H1 (cell line): Measurements from ENCODE around the gene SPG7. TPM values are rescaled to one million over a fixed set of nuclear protein-coding genes. Genes with fewer than 3 reads are reported as not detected.
A peak's percentile ranks its signal among the peaks of the same experiment; 100 is the strongest.

Experiments used
- CTCF ChIA-PET: fragments of 300-600 bp; sonication (Branson Sonifier 250); formaldehyde crosslinking; loops from one replicate; lab custom pipeline; 2021; ENCODE audit not compliant: partially characterized antibody; lab: Charles Lee
- POLR2A ChIA-PET: fragments of 300-600 bp; sonication (Branson Sonifier 250); formaldehyde crosslinking; loops from one replicate; lab custom pipeline; 2021; ENCODE audit warnings: inconsistent platforms; ENCODE audit not compliant: partially characterized antibody; lab: Charles Lee
- DNase-seq, 2 experiments: peaks; one replicate each; pipeline versions ENCODE4 v3.0.0 to v3.0.0-alpha.2; 2010 to 2022; ENCODE audit warnings: low spot score in 2 of 2, low read depth in 1 of 2, mixed read lengths in 1 of 2
- FAIRE-seq: peaks from 2 replicates; lab custom pipeline; 2011; peaks lifted over from hg19 to GRCh38; lab: Jason Lieb, UNC
- H2AFZ ChIP-seq: 2 replicates; pipeline ENCODE4 v1.8.1; 2012; ENCODE audit warnings: low read length, inconsistent platforms
- H2AK5ac ChIP-seq: 2 replicates; pipeline ENCODE4 v1.6.1; 2013; ENCODE audit warnings: low read depth, low read length
- H2BK120ac ChIP-seq: replicated peaks from 2 replicates; pipeline ENCODE3; 2013; ENCODE audit warnings: low read depth, low read length, inconsistent platforms
- H2BK12ac ChIP-seq: 2 replicates; pipeline ENCODE4 v1.6.1; 2013; ENCODE audit warnings: low read depth, low read length
- H2BK15ac ChIP-seq: 2 replicates; pipeline ENCODE4 v1.6.1; 2013; ENCODE audit warnings: low read length
- H2BK20ac ChIP-seq: 2 replicates; pipeline ENCODE4 v1.6.1; 2013; ENCODE audit warnings: low read length
- H2BK5ac ChIP-seq: 2 replicates; pipeline ENCODE4 v1.6.1; 2013; ENCODE audit warnings: low read depth, low read length
- H3K14ac ChIP-seq: 2 replicates; pipeline ENCODE4 v1.6.1; 2013; ENCODE audit warnings: inconsistent platforms; ENCODE audit not compliant: insufficient read length
- H3K18ac ChIP-seq: 2 replicates; pipeline ENCODE4 v1.6.1; 2013; ENCODE audit warnings: low read length; ENCODE audit errors: extremely low read depth
- H3K23ac ChIP-seq: 2 replicates; pipeline ENCODE4 v1.6.1; 2013; ENCODE audit warnings: inconsistent platforms; ENCODE audit not compliant: insufficient read length
- H3K23me2 ChIP-seq: 2 replicates; pipeline ENCODE4 v1.6.1; 2013; ENCODE audit warnings: low read depth, low read length
- H3K27ac ChIP-seq: 2 replicates; pipeline ENCODE4 v1.6.1; 2011; ENCODE audit warnings: low read depth, low read length, inconsistent platforms
- H3K27me3 ChIP-seq, 4 experiments: replicated peaks in 1 of 4; 1 replicate in 1 of 4; 2 replicates in 3 of 4; pipeline versions ENCODE4 v1.6.1 to v1.8.1; 2011 to 2013; ENCODE audit warnings: low read length in 3 of 4, mild to moderate bottlenecking in 3 of 4, inconsistent platforms in 2 of 4, mixed read lengths in 2 of 4, moderate library complexity in 1 of 4; ENCODE audit not compliant: control insufficient read depth in 3 of 4, insufficient read depth in 3 of 4; ENCODE audit errors: extremely low read depth in 1 of 4
- H3K36me3 ChIP-seq, 4 experiments: 2 replicates each; pipeline versions ENCODE4 v1.6.1 to v1.8.1; 2011 to 2013; ENCODE audit warnings: mild to moderate bottlenecking in 4 of 4, low read length in 3 of 4, moderate library complexity in 2 of 4, control low read depth in 1 of 4, inconsistent platforms in 1 of 4; ENCODE audit not compliant: insufficient read depth in 4 of 4, control insufficient read depth in 2 of 4
- H3K4ac ChIP-seq: replicated peaks from 2 replicates; pipeline ENCODE3; 2013; ENCODE audit warnings: low read length, low read depth, mixed read lengths, inconsistent platforms; ENCODE audit not compliant: insufficient read length
- H3K4me1 ChIP-seq, 4 experiments: replicated peaks in 1 of 4; 1 replicate in 1 of 4; 2 replicates in 3 of 4; pipeline versions ENCODE4 v1.6.1 to v1.8.1; 2011 to 2013; ENCODE audit warnings: low read length in 3 of 4, inconsistent platforms in 2 of 4, mixed read lengths in 1 of 4; ENCODE audit not compliant: insufficient read depth in 4 of 4, control insufficient read depth in 3 of 4
- H3K4me2 ChIP-seq, 2 experiments: 2 replicates each; pipeline versions ENCODE4 v1.6.1 to v1.8.1; 2011 to 2013; ENCODE audit warnings: low read depth in 2 of 2, low read length in 2 of 2, control low read depth in 1 of 2, inconsistent platforms in 1 of 2, mild to moderate bottlenecking in 1 of 2; ENCODE audit not compliant: insufficient read depth in 1 of 2
- H3K4me3 ChIP-seq, 4 experiments: fragments of 200-600, 300-600 bp in 1 of 4; sonication (generic), shearing (Covaris generic), sonication (Bioruptor Twin) in 1 of 4; 2 replicates each; pipeline versions ENCODE4 v1.5.1 to v1.8.1; 2011 to 2016; ENCODE audit warnings: low read length in 4 of 4, low read depth in 3 of 4, control low read depth in 2 of 4, inconsistent platforms in 2 of 4, mild to moderate bottlenecking in 2 of 4, mixed read lengths in 1 of 4, moderate library complexity in 1 of 4; ENCODE audit not compliant: insufficient read depth in 2 of 4; ENCODE audit errors: extremely low read depth in 1 of 4
- H3K56ac ChIP-seq: replicated peaks from 2 replicates; pipeline ENCODE3; 2013; ENCODE audit warnings: low read depth, mild to moderate bottlenecking, mixed read lengths, low read length, inconsistent platforms; ENCODE audit not compliant: insufficient read length
- H3K79me1 ChIP-seq: 2 replicates; pipeline ENCODE4 v1.6.1; 2013; ENCODE audit warnings: low read depth, low read length, control low read depth
- H3K79me2 ChIP-seq, 2 experiments: 2 replicates each; pipeline versions ENCODE4 v1.6.1 to v1.8.1; 2012 to 2013; ENCODE audit warnings: low read length in 2 of 2, mild to moderate bottlenecking in 2 of 2, inconsistent platforms in 1 of 2; ENCODE audit not compliant: insufficient read depth in 2 of 2, control insufficient read depth in 1 of 2
- H3K9ac ChIP-seq, 4 experiments: replicated peaks in 1 of 4; 1 replicate in 1 of 4; 2 replicates in 3 of 4; pipeline versions ENCODE4 v1.6.1 to v1.8.1; 2011 to 2013; ENCODE audit warnings: low read depth in 3 of 4, low read length in 3 of 4, control low read depth in 2 of 4, mild to moderate bottlenecking in 2 of 4, moderate library complexity in 2 of 4, inconsistent platforms in 1 of 4; ENCODE audit errors: extremely low read depth in 1 of 4
- H3K9me3 ChIP-seq, 2 experiments: 2 replicates each; pipeline versions ENCODE4 v1.6.1 to v1.8.1; 2012 to 2013; ENCODE audit warnings: mild to moderate bottlenecking in 2 of 2, moderate library complexity in 2 of 2, control low read depth in 1 of 2, inconsistent platforms in 1 of 2, low read depth in 1 of 2, low read length in 1 of 2, mixed read lengths in 1 of 2; ENCODE audit not compliant: insufficient read depth in 2 of 2
- H4K20me1 ChIP-seq, 2 experiments: replicated peaks in 1 of 2; 2 replicates each; pipeline versions ENCODE3 to v1.8.1; 2011 to 2013; ENCODE audit warnings: inconsistent platforms in 2 of 2, low read length in 2 of 2, mild to moderate bottlenecking in 1 of 2; ENCODE audit not compliant: insufficient read depth in 2 of 2, control insufficient read depth in 1 of 2
- H4K5ac ChIP-seq: 2 replicates; pipeline ENCODE4 v1.6.1; 2013; ENCODE audit warnings: low read length, low read depth, mixed read lengths, inconsistent platforms; ENCODE audit not compliant: insufficient read length
- H4K8ac ChIP-seq: 2 replicates; pipeline ENCODE4 v1.8.0; 2013; ENCODE audit warnings: mild to moderate bottlenecking, moderate library complexity, low read length, inconsistent platforms; ENCODE audit not compliant: insufficient read depth; ENCODE audit errors: extremely low read depth
- H4K91ac ChIP-seq: replicated peaks from 2 replicates; pipeline ENCODE3; 2013; ENCODE audit warnings: low read length, mixed read lengths, inconsistent platforms; ENCODE audit not compliant: insufficient read length
- BACH1 ChIP-seq: IDR thresholded peaks from 2 replicates; pipeline ENCODE4 v1.6.1; 2012; ENCODE audit warnings: low read length, improper control_type of control experiment
- GTF2F1 ChIP-seq: IDR thresholded peaks from 2 replicates; pipeline ENCODE4 v1.6.1; 2012; ENCODE audit warnings: low read depth, low read length, improper control_type of control experiment, borderline replicate concordance
- KDM5A ChIP-seq: fragments of 200-600 bp; IDR thresholded peaks from 2 replicates; pipeline ENCODE4 v1.7.1; 2012; ENCODE audit warnings: mild to moderate bottlenecking, low read length, inconsistent platforms, mixed read lengths
- POU5F1 ChIP-seq: IDR thresholded peaks from 2 replicates; pipeline ENCODE4 v1.6.1; 2011; ENCODE audit warnings: low read depth, mild to moderate bottlenecking, low read length, moderate library complexity
- RFX5 ChIP-seq: IDR thresholded peaks from 2 replicates; pipeline ENCODE4 v1.6.1; 2011; ENCODE audit warnings: low read depth, low read length, improper control_type of control experiment, borderline replicate concordance
- SP1 ChIP-seq: IDR thresholded peaks from 2 replicates; pipeline ENCODE4 v1.6.1; 2011; ENCODE audit warnings: low read depth, low read length
- SRF ChIP-seq: IDR thresholded peaks from 2 replicates; pipeline ENCODE4 v1.6.1; 2011; ENCODE audit warnings: mild to moderate bottlenecking, low read depth, low read length, moderate library complexity
- TAF1 ChIP-seq: IDR thresholded peaks from 2 replicates; pipeline ENCODE4 v1.6.1; 2011; ENCODE audit warnings: mild to moderate bottlenecking, low read depth, low read length
- TCF12 ChIP-seq: IDR thresholded peaks from 2 replicates; pipeline ENCODE4 v1.6.1; 2011; ENCODE audit warnings: low read depth, mild to moderate bottlenecking, low read length
- ZNF274 ChIP-seq: IDR thresholded peaks from 2 replicates; pipeline ENCODE4 v1.7.0; 2012; ENCODE audit warnings: low read length, borderline replicate concordance; ENCODE audit errors: extremely low read depth
- WGBS, 2 experiments: shearing (Covaris generic) in 1 of 2; methylation state at CpG; one replicate each; pipeline versions ENCODE4 v1.1.6 to v1.1.7; 2013 to 2015; ENCODE audit warnings: low lambda C conversion rate in 2 of 2, mixed read lengths in 2 of 2, inconsistent platforms in 1 of 2, low coverage in 1 of 2, missing lambda C conversion rate in 1 of 2; ENCODE audit not compliant: insufficient replicate concordance in 2 of 2, insufficient coverage in 1 of 2, insufficient read length in 1 of 2; ENCODE audit errors: extremely low coverage in 1 of 2, missing lambda C conversion rate in 1 of 2; 5-methylcytosine and 5-hydroxymethylcytosine counted together
- polyA plus RNA-seq, 7 experiments: library from polyadenylated mRNA; depleted of rRNA in 3 of 7; stranded (reverse) in 5 of 7; unstranded in 2 of 7; fragments of >200 nt in 5 of 7; fragments of 200-250 nt in 2 of 7; gene quantifications; 1 replicate in 5 of 7; 2 replicates in 1 of 7; 4 replicates in 1 of 7; pipeline versions ENCODE4 v1.2.1 to v1.2.3, GENCODE V29; 2011 to 2013; ENCODE audit warnings: missing spikeins in 2 of 7, mixed read lengths in 2 of 7
- total RNA-seq: library from RNA; stranded (reverse); fragmentation: NEBNext Ultra II Directional; extraction: Animal tissue kit (Norgen Biotek cat#: 25700); gene quantifications from 2 replicates; pipeline ENCODE4 v1.2.1, GENCODE V29; 2021
- TF ChIP-seq, protein P1 (sequence below): IDR thresholded peaks from 2 replicates; pipeline ENCODE4 v1.6.1; 2012; ENCODE audit warnings: low read length, inconsistent platforms

SPG7 gene
- total and polyA plus RNA-seq, 2 of the 8 experiments (the other 6 are each of a cell fraction or from before 2014, with no cell fraction given) = 72.1 to 113 TPM

DNA sequence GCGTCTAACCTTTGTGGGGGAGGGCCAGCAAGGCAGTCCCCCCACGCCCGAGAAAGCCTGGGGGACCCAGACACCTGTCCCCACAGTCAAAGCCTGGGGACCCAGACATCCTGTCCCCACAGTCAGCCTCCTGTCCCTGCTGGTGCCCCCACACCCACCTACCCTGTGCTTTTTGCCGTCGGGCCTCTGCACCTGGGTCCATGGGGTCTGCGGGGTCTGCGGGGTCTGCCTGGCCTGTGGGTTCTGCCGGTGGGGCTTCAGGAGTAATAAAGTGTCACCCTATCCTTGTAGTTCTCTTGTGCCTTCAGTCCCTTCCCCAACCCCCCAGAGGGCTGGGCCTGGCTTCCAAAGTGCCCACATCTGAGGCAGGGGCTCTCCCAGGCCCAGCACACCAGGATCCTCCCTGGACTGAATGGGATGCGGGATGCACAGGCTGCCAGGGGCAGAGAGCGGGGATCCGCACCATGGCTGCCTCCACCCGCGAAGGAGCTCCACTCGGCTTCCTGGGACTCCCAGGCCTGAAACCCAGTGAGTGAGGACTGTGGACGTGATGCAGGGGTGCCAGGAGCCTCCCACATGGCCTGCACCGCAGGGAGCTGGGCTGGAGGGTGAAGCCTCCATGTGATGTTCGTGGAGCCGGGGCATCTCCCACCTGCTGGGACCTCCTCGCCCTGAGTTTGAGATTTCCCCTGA is 88.9 kb downstream of the SPG7 start:
- peak in 1 of 2 experiments; percentile 49 for DNase-seq
- Histone ChIP-seq H2AFZ (no peak overlapping the region), H2BK120ac (no peak overlapping the region), H3K79me2 (no peaks in the 10 kb centered on the region), H3K4ac (no peak overlapping the region), H3K4me3 (no peak overlapping the region), H3K36me3 (no peaks in the 10 kb centered on the region), H2BK15ac (no peak overlapping the region), H3K4me2 (no peak overlapping the region), H4K8ac (no peak overlapping the region), H3K79me1 (no peaks in the 10 kb centered on the region), H3K23ac (no peak overlapping the region), H4K91ac (no peak overlapping the region), H3K56ac (no peak overlapping the region), H4K5ac (no peak overlapping the region), H4K20me1 (peaks cover 0 to 7% of the 10 kb centered on the region in 2 experiments), H3K9me3 (no peaks in the 10 kb centered on the region), H3K9ac (no peak overlapping the region), H3K4me1 (peaks cover 0 to 4% (median 3%) of the 10 kb centered on the region in 4 experiments; a peak in 5 of 7 replicates), H3K18ac (no peak overlapping the region), H3K14ac (no peak overlapping the region), H3K23me2 (no peaks in the 10 kb centered on the region; the same call in 1 of the 2 replicates), H3K27me3 (no peaks in the 10 kb centered on the region), H2AK5ac (no peak overlapping the region), H2BK20ac (no peak overlapping the region), H3K27ac (no peak overlapping the region), H2BK5ac (no peak overlapping the region), H2BK12ac (no peak overlapping the region)
- ChIA-PET CTCF (no interaction called here), POLR2A (interaction anchor here (0.9 to 2.5 kb wide), 6 partner anchors 9 to 325 kb away, joined by 3 to 8 read pairs (median 4); partner anchors contain the start of gene DPEP1)
- no peak for FAIRE-seq
- 88% methylated on average over 15 of the region's 19 CpGs; no CpG with 5 or more reads in 1 of the 2 experiments for WGBS, 2 experiments
- TF ChIP-seq SRF (no peak), RFX5 (no peak), ZNF274 (no peak), GTF2F1 (no peak), BACH1 (no peak), SP1 (no peak), TCF12 (no peak), KDM5A (no peak), TAF1 (no peak), POU5F1 (no peak)
- TF ChIP-seq, protein P1, sequence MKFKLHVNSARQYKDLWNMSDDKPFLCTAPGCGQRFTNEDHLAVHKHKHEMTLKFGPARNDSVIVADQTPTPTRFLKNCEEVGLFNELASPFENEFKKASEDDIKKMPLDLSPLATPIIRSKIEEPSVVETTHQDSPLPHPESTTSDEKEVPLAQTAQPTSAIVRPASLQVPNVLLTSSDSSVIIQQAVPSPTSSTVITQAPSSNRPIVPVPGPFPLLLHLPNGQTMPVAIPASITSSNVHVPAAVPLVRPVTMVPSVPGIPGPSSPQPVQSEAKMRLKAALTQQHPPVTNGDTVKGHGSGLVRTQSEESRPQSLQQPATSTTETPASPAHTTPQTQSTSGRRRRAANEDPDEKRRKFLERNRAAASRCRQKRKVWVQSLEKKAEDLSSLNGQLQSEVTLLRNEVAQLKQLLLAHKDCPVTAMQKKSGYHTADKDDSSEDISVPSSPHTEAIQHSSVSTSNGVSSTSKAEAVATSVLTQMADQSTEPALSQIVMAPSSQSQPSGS = no peak
